ENCODE results near the gene L1TD1. TPM values are rescaled to one million over a fixed set of nuclear protein-coding genes. Genes with fewer than 3 reads are reported as not detected.

Gene L1TD1
- total RNA-seq, 1 donor from 2014 or later: 6.2 TPM

DNA sequence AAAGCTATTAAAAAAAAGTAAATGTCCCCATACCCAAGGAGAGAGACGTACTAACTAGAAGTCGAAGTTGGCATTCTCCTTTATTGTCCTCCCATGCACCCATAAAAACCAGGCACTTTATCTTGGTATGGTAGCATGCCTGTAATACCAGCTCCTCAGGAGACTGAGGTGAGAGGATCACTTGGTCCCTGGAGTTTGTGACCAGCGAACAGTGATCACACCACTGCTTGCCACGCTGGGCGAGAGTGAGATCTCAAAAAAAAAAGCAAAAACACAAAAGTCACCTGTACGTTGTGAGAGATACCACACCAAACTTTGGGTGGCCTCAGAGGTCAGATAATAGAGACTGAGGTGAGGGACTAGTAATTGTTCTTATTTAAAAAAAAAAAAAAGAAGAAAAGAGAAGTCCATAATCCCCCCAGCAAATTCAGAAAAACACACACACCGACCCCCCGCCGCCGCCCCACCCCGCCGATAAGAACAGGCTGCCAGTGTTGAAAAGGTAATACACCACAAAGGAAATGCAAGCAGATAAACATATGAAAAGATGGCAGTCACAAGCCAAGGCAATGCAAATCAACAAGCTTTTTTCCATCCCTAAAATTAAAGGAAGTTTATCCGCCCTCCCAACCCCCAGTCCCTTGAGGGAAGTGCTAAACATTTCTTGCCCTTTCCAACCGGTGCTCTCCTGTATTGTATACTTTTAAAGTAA, 3.6 kb downstream of the L1TD1 start:
- TF ChIP-seq, protein P1, sequence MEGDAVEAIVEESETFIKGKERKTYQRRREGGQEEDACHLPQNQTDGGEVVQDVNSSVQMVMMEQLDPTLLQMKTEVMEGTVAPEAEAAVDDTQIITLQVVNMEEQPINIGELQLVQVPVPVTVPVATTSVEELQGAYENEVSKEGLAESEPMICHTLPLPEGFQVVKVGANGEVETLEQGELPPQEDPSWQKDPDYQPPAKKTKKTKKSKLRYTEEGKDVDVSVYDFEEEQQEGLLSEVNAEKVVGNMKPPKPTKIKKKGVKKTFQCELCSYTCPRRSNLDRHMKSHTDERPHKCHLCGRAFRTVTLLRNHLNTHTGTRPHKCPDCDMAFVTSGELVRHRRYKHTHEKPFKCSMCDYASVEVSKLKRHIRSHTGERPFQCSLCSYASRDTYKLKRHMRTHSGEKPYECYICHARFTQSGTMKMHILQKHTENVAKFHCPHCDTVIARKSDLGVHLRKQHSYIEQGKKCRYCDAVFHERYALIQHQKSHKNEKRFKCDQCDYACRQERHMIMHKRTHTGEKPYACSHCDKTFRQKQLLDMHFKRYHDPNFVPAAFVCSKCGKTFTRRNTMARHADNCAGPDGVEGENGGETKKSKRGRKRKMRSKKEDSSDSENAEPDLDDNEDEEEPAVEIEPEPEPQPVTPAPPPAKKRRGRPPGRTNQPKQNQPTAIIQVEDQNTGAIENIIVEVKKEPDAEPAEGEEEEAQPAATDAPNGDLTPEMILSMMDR (conservative IDR thresholded peaks at IDR 0.05): no peak
- H3K36me3 Mint-ChIP-seq: peaks cover 4% of the 10 kb centered on the region
- peaks cover 32% of the 10 kb centered on the region for H3K27me3 Mint-ChIP-seq
- no peak overlapping the region for H3K27ac Mint-ChIP-seq
- peaks cover 8% of the 10 kb centered on the region for H3K9me3 Mint-ChIP-seq
- H3K4me1 Mint-ChIP-seq (ENCODE audit: unreplicated experiment): peaks cover 15% of the 10 kb centered on the region
- H3K4me3 Mint-ChIP-seq: no peak overlapping the region
- no peak for DNase-seq (ENCODE audit: extremely low spot score, unreplicated experiment)

DNA sequence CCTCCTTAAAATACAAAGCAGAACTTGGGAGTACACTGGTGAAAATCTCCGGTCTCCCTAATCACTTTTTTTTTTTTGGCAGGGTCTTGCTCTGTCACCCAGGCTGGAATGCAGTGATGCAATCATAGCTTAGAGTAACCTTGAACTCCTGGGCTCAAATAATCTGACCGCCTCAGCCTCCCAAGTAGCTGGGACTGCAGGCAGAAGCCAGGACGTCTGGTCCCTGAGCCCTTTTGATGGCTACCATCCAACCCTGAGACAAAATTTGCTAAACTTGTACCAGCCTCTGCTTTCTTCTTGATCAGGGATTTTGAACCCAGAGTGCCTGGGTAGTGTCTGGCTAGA, 4.1 kb downstream of the L1TD1 start:
- DNase-seq (ENCODE audit: extremely low spot score, unreplicated experiment): no peak
- H3K4me1 Mint-ChIP-seq (ENCODE audit: unreplicated experiment): peaks cover 15% of the 10 kb centered on the region
- H3K36me3 Mint-ChIP-seq: peaks cover 4% of the 10 kb centered on the region
- H3K9me3 Mint-ChIP-seq: peaks cover 5% of the 10 kb centered on the region
- no peak overlapping the region for H3K4me3 Mint-ChIP-seq
- TF ChIP-seq, protein P1 (conservative IDR thresholded peaks at IDR 0.05): no peak
- H3K27ac Mint-ChIP-seq: no peak overlapping the region
- H3K27me3 Mint-ChIP-seq: peaks cover 29% of the 10 kb centered on the region

DNA sequence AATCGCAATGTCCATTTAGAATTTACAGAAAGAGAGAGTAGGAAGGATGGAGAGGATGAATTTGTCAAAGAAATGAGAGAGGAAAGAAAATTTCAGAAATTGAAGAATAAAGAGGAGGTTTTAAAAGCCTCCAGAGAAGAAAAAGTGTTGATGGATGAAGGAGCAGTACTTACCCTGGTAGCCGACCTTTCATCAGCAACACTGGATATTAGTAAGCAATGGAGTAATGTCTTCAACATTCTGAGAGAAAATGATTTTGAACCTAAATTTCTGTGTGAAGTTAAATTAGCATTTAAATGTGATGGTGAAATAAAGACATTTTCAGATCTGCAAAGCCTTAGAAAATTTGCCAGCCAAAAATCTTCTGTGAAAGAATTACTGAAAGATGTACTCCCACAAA, 12.5 kb downstream of the L1TD1 start:
- no peaks in the 10 kb centered on the region for H3K27me3 Mint-ChIP-seq

DNA sequence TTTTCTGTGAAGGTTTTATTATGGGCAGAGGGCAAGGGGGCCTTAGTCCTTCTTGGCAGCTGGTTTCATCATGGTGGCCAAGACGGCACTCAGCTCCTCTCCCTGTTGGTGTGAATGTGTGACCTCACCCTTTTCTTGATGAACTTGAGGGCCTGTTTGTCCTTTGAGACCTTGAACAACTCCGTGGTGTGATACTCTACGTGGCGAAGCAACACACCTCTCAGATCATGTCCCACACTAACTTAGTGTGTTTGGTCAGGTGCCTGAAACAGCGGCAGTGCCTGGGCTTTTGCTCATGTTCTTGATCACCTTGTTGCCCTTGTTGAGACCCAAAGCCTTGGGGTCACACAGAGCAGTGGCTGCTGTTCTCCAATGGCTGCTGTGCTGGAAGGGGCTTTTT, 13.4 kb downstream of the L1TD1 start:
- Mint-ChIP-seq H3K4me3 (no peak overlapping the region), H3K9me3 (peaks cover 22% of the 10 kb centered on the region), H3K36me3 (peaks cover 17% of the 10 kb centered on the region), H3K27ac (no peak overlapping the region), H3K4me1 (ENCODE audit: unreplicated experiment) (no peaks in the 10 kb centered on the region), H3K27me3 (no peaks in the 10 kb centered on the region)
- TF ChIP-seq, protein P1 (conservative IDR thresholded peaks at IDR 0.05): no peak
- DNase-seq (ENCODE audit: extremely low spot score, unreplicated experiment): no peak

More for the DNA sequence above, 12.5 kb downstream of the L1TD1 start:
- TF ChIP-seq, protein P1 (conservative IDR thresholded peaks at IDR 0.05): no peak
- H3K4me1 Mint-ChIP-seq (ENCODE audit: unreplicated experiment): no peaks in the 10 kb centered on the region
- no peak overlapping the region for H3K27ac Mint-ChIP-seq
- no peak overlapping the region for H3K4me3 Mint-ChIP-seq
- H3K9me3 Mint-ChIP-seq: peaks cover 22% of the 10 kb centered on the region
- H3K36me3 Mint-ChIP-seq: peaks cover 17% of the 10 kb centered on the region
- no peak for DNase-seq (ENCODE audit: extremely low spot score, unreplicated experiment)

DNA sequence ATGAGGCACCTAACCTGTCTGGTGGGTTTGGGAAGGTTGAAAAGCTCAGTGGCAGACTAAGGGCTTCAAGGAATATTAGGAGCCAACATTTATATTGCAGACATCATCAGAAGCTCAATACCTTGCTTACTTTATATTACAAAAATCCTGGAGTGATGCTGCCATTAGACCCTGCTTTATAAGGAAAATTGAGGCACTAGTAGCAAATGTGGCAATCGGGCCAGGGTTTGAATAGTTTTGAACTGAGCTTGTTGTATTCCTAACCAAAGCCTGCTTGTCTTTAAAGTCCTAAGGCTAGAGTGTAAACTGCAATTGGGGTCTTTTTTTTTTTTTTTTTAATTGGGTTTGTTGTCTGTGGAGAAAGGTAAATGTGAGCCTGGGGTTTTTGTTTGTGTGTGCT, 14.3 kb downstream of the L1TD1 start:
- H3K4me3 Mint-ChIP-seq: no peak overlapping the region
- no peak for DNase-seq (ENCODE audit: extremely low spot score, unreplicated experiment)
- peaks cover 17% of the 10 kb centered on the region for H3K36me3 Mint-ChIP-seq
- no peak overlapping the region for H3K27ac Mint-ChIP-seq
- peaks cover 23% of the 10 kb centered on the region for H3K9me3 Mint-ChIP-seq
- TF ChIP-seq, protein P1 (conservative IDR thresholded peaks at IDR 0.05): no peak
- no peaks in the 10 kb centered on the region for H3K27me3 Mint-ChIP-seq
- H3K4me1 Mint-ChIP-seq (ENCODE audit: unreplicated experiment): no peaks in the 10 kb centered on the region
